ENCODE results near the gene HMGCLL1. TPM values are rescaled to one million over a fixed set of nuclear protein-coding genes. Genes with fewer than 3 reads are reported as not detected.

Gene HMGCLL1
- total and polyA plus RNA-seq, 2 experiments from 2014 or later, result 3.0 to 4.8 TPM

DNA sequence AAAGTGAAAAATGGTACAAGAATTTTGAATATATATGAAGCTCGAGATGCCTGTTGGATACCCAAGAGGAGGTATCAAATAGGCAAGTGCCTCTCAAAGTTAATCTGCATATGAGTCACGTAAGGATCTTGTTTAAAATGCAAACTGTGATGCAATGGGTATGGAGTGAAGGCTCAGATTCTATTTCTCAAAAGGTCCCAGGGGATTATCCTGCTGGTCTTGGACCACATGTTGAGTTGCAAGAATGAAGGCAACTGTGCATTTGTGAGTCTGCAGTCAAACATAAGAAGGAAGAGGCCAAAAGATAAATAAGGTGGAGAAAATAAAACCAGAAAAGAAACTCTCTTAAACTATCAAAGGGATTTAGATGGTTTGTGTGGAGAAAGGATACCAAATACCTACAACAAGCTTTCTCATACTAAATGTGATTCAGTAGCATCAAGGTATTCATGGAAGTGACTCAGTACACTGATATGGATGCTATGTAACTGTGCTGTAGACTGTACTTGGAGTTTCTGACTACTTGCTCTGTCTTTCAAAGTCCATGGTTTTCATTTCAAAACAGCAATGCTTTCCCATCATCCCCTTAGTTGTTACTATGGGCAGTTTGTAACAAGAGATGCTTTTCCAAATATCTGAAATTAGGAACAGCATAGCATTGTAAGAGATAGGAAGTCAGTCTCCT lies 145.4 kb downstream of the HMGCLL1 start:
- no peaks in the 10 kb centered on the region for H3K9me2 ChIP-seq (replicated peaks; ENCODE audit: insufficient read depth)
- TF ChIP-seq, protein P1, sequence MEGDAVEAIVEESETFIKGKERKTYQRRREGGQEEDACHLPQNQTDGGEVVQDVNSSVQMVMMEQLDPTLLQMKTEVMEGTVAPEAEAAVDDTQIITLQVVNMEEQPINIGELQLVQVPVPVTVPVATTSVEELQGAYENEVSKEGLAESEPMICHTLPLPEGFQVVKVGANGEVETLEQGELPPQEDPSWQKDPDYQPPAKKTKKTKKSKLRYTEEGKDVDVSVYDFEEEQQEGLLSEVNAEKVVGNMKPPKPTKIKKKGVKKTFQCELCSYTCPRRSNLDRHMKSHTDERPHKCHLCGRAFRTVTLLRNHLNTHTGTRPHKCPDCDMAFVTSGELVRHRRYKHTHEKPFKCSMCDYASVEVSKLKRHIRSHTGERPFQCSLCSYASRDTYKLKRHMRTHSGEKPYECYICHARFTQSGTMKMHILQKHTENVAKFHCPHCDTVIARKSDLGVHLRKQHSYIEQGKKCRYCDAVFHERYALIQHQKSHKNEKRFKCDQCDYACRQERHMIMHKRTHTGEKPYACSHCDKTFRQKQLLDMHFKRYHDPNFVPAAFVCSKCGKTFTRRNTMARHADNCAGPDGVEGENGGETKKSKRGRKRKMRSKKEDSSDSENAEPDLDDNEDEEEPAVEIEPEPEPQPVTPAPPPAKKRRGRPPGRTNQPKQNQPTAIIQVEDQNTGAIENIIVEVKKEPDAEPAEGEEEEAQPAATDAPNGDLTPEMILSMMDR (IDR thresholded peaks at IDR 0.05; ENCODE audit: poor library complexity), result no peak
- TF ChIP-seq EZH2phosphoT487 (IDR thresholded peaks at IDR 0.05; ENCODE audit: low read depth, severe bottlenecking, unreplicated experiment), result no peak
- no peak for TF ChIP-seq EZH2 (IDR thresholded peaks at IDR 0.05; ENCODE audit: borderline replicate concordance)
- DNase-seq (ENCODE audit: low spot score), result no peak
- no peaks in the 10 kb centered on the region for H4K20me1 ChIP-seq (ENCODE audit: insufficient read depth, poor library complexity, severe bottlenecking)
- 78% methylated on average over 2 of the region's 2 CpGs for WGBS (ENCODE audit: low lambda C conversion rate, missing lambda C conversion rate)
- H3K4me1 ChIP-seq (ENCODE audit: insufficient read depth), result no peaks in the 10 kb centered on the region
- no peaks in the 10 kb centered on the region for H3K27me3 ChIP-seq
- H3K4me3 ChIP-seq, result no peak overlapping the region
- no peaks in the 10 kb centered on the region for H3K36me3 ChIP-seq (replicated peaks; ENCODE audit: insufficient read depth, low read depth)
- H3K79me2 ChIP-seq, result no peaks in the 10 kb centered on the region
- no peak overlapping the region for H3K4me2 ChIP-seq
- H3K27ac ChIP-seq, result no peak overlapping the region
- H3K9me3 ChIP-seq (ENCODE audit: low read depth), result no peaks in the 10 kb centered on the region
- H2AFZ ChIP-seq, result no peak overlapping the region

DNA sequence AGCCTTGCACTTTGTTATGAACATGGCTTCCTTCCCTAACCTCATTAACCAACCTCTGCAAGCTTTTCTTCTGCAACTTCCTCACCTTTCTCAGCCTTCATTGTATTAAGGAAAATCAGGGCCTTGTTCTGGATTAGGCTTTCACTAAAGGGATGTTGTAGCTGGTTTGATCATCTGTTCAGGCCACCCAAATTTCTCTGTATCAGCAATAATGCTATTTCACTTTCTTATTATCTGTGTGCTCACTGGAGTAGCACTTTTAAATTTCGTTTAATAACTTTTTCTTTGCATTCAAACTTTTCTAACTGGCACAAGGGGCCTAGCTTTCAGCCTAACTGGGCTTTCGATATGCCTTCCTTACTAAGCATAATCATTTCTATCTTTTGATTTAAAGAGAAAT lies 155.1 kb downstream of the HMGCLL1 start:
- Histone ChIP-seq H2AFZ (no peak overlapping the region), H3K4me3 (no peak overlapping the region), H3K4me1 (ENCODE audit: insufficient read depth) (no peaks in the 10 kb centered on the region), H3K4me2 (no peak overlapping the region), H3K79me2 (no peaks in the 10 kb centered on the region), H3K9me2 (replicated peaks; ENCODE audit: insufficient read depth) (no peaks in the 10 kb centered on the region), H3K27ac (no peak overlapping the region), H3K9me3 (ENCODE audit: low read depth) (no peaks in the 10 kb centered on the region), H3K27me3 (no peaks in the 10 kb centered on the region), H3K36me3 (replicated peaks; ENCODE audit: insufficient read depth, low read depth) (no peaks in the 10 kb centered on the region), H4K20me1 (ENCODE audit: insufficient read depth, poor library complexity, severe bottlenecking) (no peaks in the 10 kb centered on the region)
- DNase-seq (ENCODE audit: low spot score), result no peak
- TF ChIP-seq EZH2phosphoT487 (IDR thresholded peaks at IDR 0.05; ENCODE audit: low read depth, severe bottlenecking, unreplicated experiment), result no peak
- WGBS (ENCODE audit: low lambda C conversion rate, missing lambda C conversion rate), result 65% methylated on average over 2 of the region's 2 CpGs

DNA sequence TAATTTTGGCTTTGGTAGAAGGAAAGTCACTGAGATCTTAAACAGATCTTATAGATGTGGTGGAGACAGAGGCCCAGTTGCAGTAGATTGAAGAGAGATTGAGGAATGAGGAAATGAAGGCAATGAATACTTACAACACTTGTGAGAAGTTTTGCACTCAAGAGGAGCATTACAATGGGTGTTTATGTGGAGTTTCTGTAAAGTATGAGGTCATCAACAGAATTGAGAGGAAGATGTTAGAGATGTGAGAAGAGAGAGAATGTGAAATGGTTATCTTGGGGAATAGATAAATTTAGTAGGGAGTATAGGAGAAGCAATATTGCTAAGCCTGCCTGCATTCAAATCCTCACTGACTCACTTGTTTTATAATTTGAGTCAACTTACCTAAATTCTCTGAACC lies 168.3 kb downstream of the HMGCLL1 start:
- Histone ChIP-seq H3K4me3 (no peak overlapping the region), H4K20me1 (ENCODE audit: insufficient read depth, poor library complexity, severe bottlenecking) (no peaks in the 10 kb centered on the region), H3K4me1 (ENCODE audit: insufficient read depth) (peaks cover 4% of the 10 kb centered on the region), H2AFZ (no peak overlapping the region), H3K9me3 (ENCODE audit: low read depth) (no peaks in the 10 kb centered on the region), H3K4me2 (no peak overlapping the region), H3K79me2 (no peaks in the 10 kb centered on the region), H3K36me3 (replicated peaks; ENCODE audit: insufficient read depth, low read depth) (no peaks in the 10 kb centered on the region), H3K27ac (no peak overlapping the region), H3K27me3 (no peaks in the 10 kb centered on the region), H3K9me2 (replicated peaks; ENCODE audit: insufficient read depth) (no peaks in the 10 kb centered on the region)
- TF ChIP-seq, protein P1 (IDR thresholded peaks at IDR 0.05; ENCODE audit: poor library complexity), result no peak
- TF ChIP-seq EZH2 (IDR thresholded peaks at IDR 0.05; ENCODE audit: borderline replicate concordance) (no peak), EZH2phosphoT487 (IDR thresholded peaks at IDR 0.05; ENCODE audit: low read depth, severe bottlenecking, unreplicated experiment) (no peak)
- no peak for DNase-seq (ENCODE audit: low spot score)

DNA sequence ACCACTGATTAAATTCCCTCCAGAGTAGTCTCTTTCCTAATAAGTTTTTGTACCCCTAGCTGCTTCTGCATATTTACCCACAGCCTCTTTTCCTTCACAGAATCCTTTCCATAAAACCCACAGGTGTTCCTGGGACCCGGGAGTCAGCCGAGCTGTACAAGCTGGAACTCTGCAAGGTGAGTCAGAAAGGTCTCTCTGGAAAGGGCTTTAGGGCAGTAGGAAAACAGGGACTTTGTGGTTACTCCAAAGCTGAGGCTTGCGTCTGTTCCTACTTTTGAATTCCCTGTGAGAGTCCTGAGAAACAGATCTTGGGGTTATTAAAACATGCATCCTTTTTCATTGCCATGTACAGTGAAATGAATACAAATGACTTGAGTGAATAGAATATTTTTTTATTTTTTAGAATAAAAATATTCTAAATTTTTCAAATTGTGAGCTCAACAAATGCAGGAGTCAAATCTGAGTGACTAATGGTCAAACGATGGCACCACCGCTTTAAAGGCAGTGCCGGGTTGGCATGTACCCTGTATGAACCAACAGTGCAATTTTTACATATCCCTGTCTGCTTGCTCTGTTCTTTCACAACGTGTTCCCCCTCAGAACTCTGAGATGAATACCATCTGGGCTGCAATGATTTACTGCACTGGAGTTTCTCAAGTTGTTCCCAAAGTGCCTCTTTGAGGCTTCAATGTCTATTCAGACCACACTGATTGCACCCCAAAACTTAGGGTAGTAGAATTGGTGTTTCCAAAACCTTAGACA lies 173.3 kb downstream of the HMGCLL1 start:
- H3K27me3 ChIP-seq, result no peaks in the 10 kb centered on the region
- peaks cover 6% of the 10 kb centered on the region for H3K4me1 ChIP-seq (ENCODE audit: insufficient read depth)
- no peaks in the 10 kb centered on the region for H3K9me3 ChIP-seq (ENCODE audit: low read depth)
- TF ChIP-seq EZH2 (IDR thresholded peaks at IDR 0.05; ENCODE audit: borderline replicate concordance), result no peak
- TF ChIP-seq, protein P1 (IDR thresholded peaks at IDR 0.05; ENCODE audit: poor library complexity), result no peak
- no peak for TF ChIP-seq EZH2phosphoT487 (IDR thresholded peaks at IDR 0.05; ENCODE audit: low read depth, severe bottlenecking, unreplicated experiment)
- H3K36me3 ChIP-seq (replicated peaks; ENCODE audit: insufficient read depth, low read depth), result no peaks in the 10 kb centered on the region
- no peaks in the 10 kb centered on the region for H3K9me2 ChIP-seq (replicated peaks; ENCODE audit: insufficient read depth)
- no peak for DNase-seq (ENCODE audit: low spot score)
- no peak overlapping the region for H2AFZ ChIP-seq
- WGBS (ENCODE audit: low lambda C conversion rate, missing lambda C conversion rate), result 75% methylated on average over 7 of the region's 7 CpGs
- H3K79me2 ChIP-seq, result no peaks in the 10 kb centered on the region
- peak overlapping the region; percentile 44 for H3K27ac ChIP-seq
- H3K4me2 ChIP-seq, result no peak overlapping the region
- H3K4me3 ChIP-seq, result no peak overlapping the region
- H4K20me1 ChIP-seq (ENCODE audit: insufficient read depth, poor library complexity, severe bottlenecking), result no peaks in the 10 kb centered on the region
